Middle frontal gyrus (tissue), 1 donor: ENCODE measurements around the gene GRID1.
"Not testable (repeated sequence)": the region's sequence is repeated elsewhere in the genome, so short reads cannot be mapped to it uniquely, and the experiment has no call there.

Source experiments
- DNase-seq: peaks from one replicate; pipeline ENCODE4 v3.0.0-alpha.2; 2015; ENCODE audit warnings: low spot score; ENCODE audit errors: extremely low spot score

The GRID1 gene

GRCh38 chr10:85778074-85778473 lies 588.5 kb downstream of the GRID1 start:
- no peak for DNase-seq

GRCh38 chr10:85767891-85768290 lies 598.7 kb downstream of the GRID1 start:
- DNase-seq, result no peak

- no peak for DNase-seq
Measured at GRCh38 chr10:85764108-85764507, 602.5 kb downstream of the GRID1 start.

GRCh38 chr10:85761906-85762445 lies 604.6 kb downstream of the GRID1 start:
- DNase-seq, result no peak

- DNase-seq, result no peak
Measured at GRCh38 chr10:85741626-85742300, 624.8 kb downstream of the GRID1 start.

GRCh38 chr10:85735997-85736396 lies 630.6 kb downstream of the GRID1 start:
- DNase-seq, result no peak

GRCh38 chr10:85734791-85735190 lies 631.8 kb downstream of the GRID1 start:
- DNase-seq, result no peak

- no peak for DNase-seq
Measured at GRCh38 chr10:85724215-85724614, 642.4 kb downstream of the GRID1 start.

GRCh38 chr10:85720931-85721590 lies 645.5 kb downstream of the GRID1 start:
- no peak for DNase-seq

GRCh38 chr10:85719408-85719807 lies 647.2 kb downstream of the GRID1 start:
- no peak for DNase-seq

GRCh38 chr10:85713885-85714284 lies 652.7 kb downstream of the GRID1 start:
- DNase-seq, result no peak

GRCh38 chr10:85702768-85703167 lies 663.8 kb downstream of the GRID1 start:
- no peak for DNase-seq

GRCh38 chr10:85699066-85699465 lies 667.5 kb downstream of the GRID1 start:
- not testable (repeated sequence) for DNase-seq

- DNase-seq, result no peak
Measured at GRCh38 chr10:85696893-85697292, 669.7 kb downstream of the GRID1 start.

- DNase-seq, result no peak
Measured at GRCh38 chr10:85682621-85683020, 684.0 kb downstream of the GRID1 start.

- no peak for DNase-seq
Measured at GRCh38 chr10:85679710-85680109, 686.9 kb downstream of the GRID1 start.

- DNase-seq, result no peak
Measured at GRCh38 chr10:85679061-85679460, 687.5 kb downstream of the GRID1 start.

- DNase-seq, result no peak
Measured at GRCh38 chr10:85674851-85675250, 691.7 kb downstream of the GRID1 start.

GRCh38 chr10:85673270-85673669 lies 693.3 kb downstream of the GRID1 start:
- no peak for DNase-seq

GRCh38 chr10:85671530-85671929 lies 695.1 kb downstream of the GRID1 start:
- DNase-seq, result no peak

GRCh38 chr10:85668522-85668921 lies 698.1 kb downstream of the GRID1 start:
- DNase-seq, result no peak

- DNase-seq, result no peak
Measured at GRCh38 chr10:85667638-85668233, 698.9 kb downstream of the GRID1 start.
